ENCODE results near the gene BSN.
A peak's percentile ranks its signal among the peaks of the same experiment; 100 is the strongest.

The BSN gene

GRCh38 chr3:49653621-49654020 lies 99.3 kb downstream of the BSN start:
- no peak for TF ChIP-seq NFIC (IDR thresholded peaks at IDR 0.05)
- no peak for TF ChIP-seq MAX (IDR thresholded peaks at IDR 0.05)
- no peak for TF ChIP-seq USF1 (IDR thresholded peaks at IDR 0.05)

- TF ChIP-seq TEAD4 (IDR thresholded peaks at IDR 0.05), result no peak
These were observed 100.0 kb downstream of the BSN start for GRCh38 chr3:49654176-49654825.

- TF ChIP-seq REST (IDR thresholded peaks at IDR 0.05; ENCODE audit: low read depth), result no peak
- no peak for TF ChIP-seq FOXM1 (IDR thresholded peaks at IDR 0.05; ENCODE audit: borderline replicate concordance, low read depth)
- TF ChIP-seq NFIC (IDR thresholded peaks at IDR 0.05), result peak; percentile 81
- TF ChIP-seq EGR1 (IDR thresholded peaks at IDR 0.05), result no peak
- TF ChIP-seq EP300 (IDR thresholded peaks at IDR 0.05; ENCODE audit: borderline replicate concordance), result peak; percentile 55; the same call in 1 of the 2 replicates
- TF ChIP-seq TCF12 (IDR thresholded peaks at IDR 0.05; ENCODE audit: low read depth), result peak; percentile 90
- peak; percentile 76 for TF ChIP-seq USF1 (IDR thresholded peaks at IDR 0.05)
- TF ChIP-seq CEBPB (IDR thresholded peaks at IDR 0.05), result no peak
- no peak for TF ChIP-seq YY1 (IDR thresholded peaks at IDR 0.05; ENCODE audit: low read depth)
- no peak for TF ChIP-seq ZBTB7A (IDR thresholded peaks at IDR 0.05; ENCODE audit: low read depth)
- TF ChIP-seq RAD21 (IDR thresholded peaks at IDR 0.05; ENCODE audit: low read depth), result no peak
- TF ChIP-seq TAF1 (IDR thresholded peaks at IDR 0.05; ENCODE audit: low read depth), result no peak
- TF ChIP-seq MAX (IDR thresholded peaks at IDR 0.05), result peak; percentile 44; the same call in 1 of the 2 replicates
- no peak for TF ChIP-seq CREB1 (IDR thresholded peaks at IDR 0.05; ENCODE audit: low read depth)
These were observed 100.8 kb downstream of the BSN start for GRCh38 chr3:49654955-49655556.

- TF ChIP-seq CEBPB (IDR thresholded peaks at IDR 0.05) (no peak), TEAD4 (IDR thresholded peaks at IDR 0.05) (no peak), CREB1 (IDR thresholded peaks at IDR 0.05; ENCODE audit: low read depth) (no peak), USF1 (IDR thresholded peaks at IDR 0.05) (no peak), EGR1 (IDR thresholded peaks at IDR 0.05) (no peak), NFIC (IDR thresholded peaks at IDR 0.05) (no peak), REST (IDR thresholded peaks at IDR 0.05; ENCODE audit: low read depth) (no peak), TAF1 (IDR thresholded peaks at IDR 0.05; ENCODE audit: low read depth) (no peak), TCF12 (IDR thresholded peaks at IDR 0.05; ENCODE audit: low read depth) (no peak), EP300 (IDR thresholded peaks at IDR 0.05; ENCODE audit: borderline replicate concordance) (no peak), YY1 (IDR thresholded peaks at IDR 0.05; ENCODE audit: low read depth) (no peak), ZBTB7A (IDR thresholded peaks at IDR 0.05; ENCODE audit: low read depth) (no peak), RAD21 (IDR thresholded peaks at IDR 0.05; ENCODE audit: low read depth) (no peak), MAX (IDR thresholded peaks at IDR 0.05) (no peak), FOXM1 (IDR thresholded peaks at IDR 0.05; ENCODE audit: borderline replicate concordance, low read depth) (no peak)
These were observed 101.5 kb downstream of the BSN start for GRCh38 chr3:49655731-49656285.

GRCh38 chr3:49656541-49657112 lies 102.3 kb downstream of the BSN start:
- TF ChIP-seq TAF1 (IDR thresholded peaks at IDR 0.05; ENCODE audit: low read depth) (no peak), EGR1 (IDR thresholded peaks at IDR 0.05) (no peak)
